ENCODE data around the gene XPO4. TPM values are rescaled to one million over a fixed set of nuclear protein-coding genes. Genes with fewer than 3 reads are reported as not detected.

The XPO4 gene
- total and polyA plus RNA-seq, 10 of the 15 experiments (the other 5 are each of a cell fraction or from before 2014, with no cell fraction given): 3.6 to 24.9 (median 18.4) TPM

- TF ChIP-seq NFYB (IDR thresholded peaks at IDR 0.05; ENCODE audit: insufficient read depth, low read depth, low read length) (no peak), HDGF (IDR thresholded peaks at IDR 0.05) (no peak), EP300 (IDR thresholded peaks at IDR 0.05; ENCODE audit: borderline replicate concordance in 1 of 2, control insufficient read depth in 1 of 2, low read depth in 2 of 2, low read length in 2 of 2) (no peak), STAT1 (conservative IDR thresholded peaks at IDR 0.05) (no peak), EZH2 (IDR thresholded peaks at IDR 0.05; ENCODE audit: borderline replicate concordance, control insufficient read depth, low read depth, low read length) (no peak)
Measured at GRCh38 chr13:20848944-20849343, 53.6 kb downstream of the XPO4 start (continued).

- in situ Hi-C loops (cut with MboI) (loop anchor here (25.0 kb wide), 1 partner anchor 661 kb away; the partner anchor contains the start of gene GJB2), intact Hi-C loops (cut with micrococcal nuclease; ENCODE audit: unreplicated experiment) (no loop called here)
- TF ChIP-seq CREM (IDR thresholded peaks at IDR 0.05; ENCODE audit: low read depth) (no peak), ATF2 (IDR thresholded peaks at IDR 0.05; ENCODE audit: low read length) (no peak), GABPA (IDR thresholded peaks at IDR 0.05; ENCODE audit: low read depth) (no peak), HDGF (IDR thresholded peaks at IDR 0.05) (no peak)
- no peak overlapping the region for H2AFZ ChIP-seq (ENCODE audit: control insufficient read depth, low read depth, low read length)
- H3K4me3 ChIP-seq: no peak overlapping the region
- no peaks in the 10 kb centered on the region for H4K20me1 ChIP-seq (ENCODE audit: control insufficient read depth, insufficient read depth)
- H3K27ac ChIP-seq (ENCODE audit: control insufficient read depth, insufficient read depth): no peak overlapping the region
- no peaks in the 10 kb centered on the region for H3K9me3 ChIP-seq (replicated peaks; ENCODE audit: control insufficient read depth, insufficient read depth, low read length)
- H3K9ac ChIP-seq (ENCODE audit: control insufficient read depth, insufficient read depth, low read length): no peak overlapping the region
- SMC1A ChIA-PET (ENCODE audit: uncharacterized antibody, unreplicated experiment): interaction anchor here (0.7 to 1.7 kb wide), 6 partner anchors 13 to 356 kb away, joined by 3 to 5 read pairs (median 4); no protein-coding TSS in a partner anchor
- H3K79me2 ChIP-seq (ENCODE audit: control insufficient read depth, insufficient read depth, low read length): no peaks in the 10 kb centered on the region
- no peak overlapping the region for H3K4me2 ChIP-seq (ENCODE audit: control insufficient read depth, insufficient read depth)
- POLR2A ChIA-PET: no interaction called here
- ATAC-seq (peak; percentile 40; the same call in 1 of the 3 replicates), DNase-seq (ENCODE audit: low read depth, low spot score) (no peak), FAIRE-seq (no peak)
- BruUV-seq (replicated peaks): no TSS peak
- H3K36me3 ChIP-seq (ENCODE audit: control insufficient read depth in 2 of 2, insufficient read depth in 2 of 2, low read length in 1 of 2): peaks cover 1 to 4% of the 10 kb centered on the region in 2 experiments; a peak in 2 of 4 replicates
- no peaks in the 10 kb centered on the region for H3K4me1 ChIP-seq (ENCODE audit: control insufficient read depth, insufficient read depth, low read length)
- H3K27me3 ChIP-seq (replicated peaks in 1 of 2; ENCODE audit: control insufficient read depth in 2 of 2, insufficient read depth in 2 of 2, low read length in 1 of 2): no peaks in the 10 kb centered on the region
- CTCF ChIA-PET: interaction anchor here (0.6 to 2.2 kb wide), 7 partner anchors 8 to 354 kb away, joined by 3 to 13 read pairs (median 4); no protein-coding TSS in a partner anchor
- RAD21 ChIA-PET (ENCODE audit: unreplicated experiment): interaction anchor here (0.8 to 1.5 kb wide), 2 partner anchors 11 to 77 kb away, joined by 3 to 4 read pairs; no protein-coding TSS in a partner anchor
Measured at GRCh38 chr13:20848203-20848602, 54.3 kb downstream of the XPO4 start.

Data from GM12878 (cell line).